Gastroesophageal sphincter (tissue), 3 donors: Measurements from ENCODE around the gene ALKBH8.

Experiments
- EP300 ChIP-seq: sonication (generic); formaldehyde crosslinking; IDR thresholded peaks from one replicate; pipeline ENCODE4 v1.6.1; 2017; ENCODE audit warnings: antibody characterized with exemption, mild to moderate bottlenecking
- POLR2A ChIP-seq, 2 donors: fragments of 450-650 bp; IDR thresholded peaks; one replicate each; pipeline ENCODE4 v1.6.1; 2017; ENCODE audit warnings: antibody characterized with exemption in 2 of 2, mild to moderate bottlenecking in 2 of 2, moderate library complexity in 1 of 2
- POLR2AphosphoS5 ChIP-seq: sonication (generic); formaldehyde crosslinking; IDR thresholded peaks from one replicate; pipeline ENCODE4 v1.6.1; 2017; ENCODE audit warnings: antibody characterized with exemption
- TF ChIP-seq, protein P1 (sequence below), 4 experiments: fragments of 200-600 bp in 2 of 4; fragments of 450-650 bp in 2 of 4; sonication (generic) in 1 of 4; IDR thresholded peaks; one replicate each; pipeline ENCODE4 v1.5.1; 2017 to 2019; ENCODE audit warnings: antibody characterized with exemption in 4 of 4, mild to moderate bottlenecking in 2 of 4, moderate library complexity in 2 of 4

DNA sequence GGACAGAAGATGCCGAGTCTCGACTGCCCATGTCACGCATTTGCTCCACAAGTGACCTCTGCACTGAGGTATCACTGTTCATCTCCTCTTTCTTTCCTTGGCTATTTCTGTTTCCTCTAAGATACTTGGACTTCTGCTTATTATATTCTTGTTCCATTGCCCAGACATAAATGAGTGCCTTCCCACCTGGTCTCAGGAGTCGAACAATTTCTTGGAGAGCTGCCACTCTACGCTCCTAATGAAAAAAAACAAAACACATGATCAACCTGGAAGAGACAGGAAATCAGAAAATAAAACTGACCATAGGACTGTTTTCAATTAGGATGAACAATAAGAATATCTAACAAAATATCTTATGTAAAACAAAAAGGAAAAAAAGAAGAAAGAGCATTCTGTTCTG, 60.6 kb downstream of the ALKBH8 start:
- TF ChIP-seq POLR2A (IDR thresholded peaks at IDR 0.05) (no peak), POLR2AphosphoS5 (no peak), EP300 (no peak)
- TF ChIP-seq, protein P1, sequence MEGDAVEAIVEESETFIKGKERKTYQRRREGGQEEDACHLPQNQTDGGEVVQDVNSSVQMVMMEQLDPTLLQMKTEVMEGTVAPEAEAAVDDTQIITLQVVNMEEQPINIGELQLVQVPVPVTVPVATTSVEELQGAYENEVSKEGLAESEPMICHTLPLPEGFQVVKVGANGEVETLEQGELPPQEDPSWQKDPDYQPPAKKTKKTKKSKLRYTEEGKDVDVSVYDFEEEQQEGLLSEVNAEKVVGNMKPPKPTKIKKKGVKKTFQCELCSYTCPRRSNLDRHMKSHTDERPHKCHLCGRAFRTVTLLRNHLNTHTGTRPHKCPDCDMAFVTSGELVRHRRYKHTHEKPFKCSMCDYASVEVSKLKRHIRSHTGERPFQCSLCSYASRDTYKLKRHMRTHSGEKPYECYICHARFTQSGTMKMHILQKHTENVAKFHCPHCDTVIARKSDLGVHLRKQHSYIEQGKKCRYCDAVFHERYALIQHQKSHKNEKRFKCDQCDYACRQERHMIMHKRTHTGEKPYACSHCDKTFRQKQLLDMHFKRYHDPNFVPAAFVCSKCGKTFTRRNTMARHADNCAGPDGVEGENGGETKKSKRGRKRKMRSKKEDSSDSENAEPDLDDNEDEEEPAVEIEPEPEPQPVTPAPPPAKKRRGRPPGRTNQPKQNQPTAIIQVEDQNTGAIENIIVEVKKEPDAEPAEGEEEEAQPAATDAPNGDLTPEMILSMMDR (IDR thresholded peaks at IDR 0.05): no peak
